Stimulated activated CD8-positive, alpha-beta memory T cell treated with anti-CD3 and anti-CD28 coated beads, Interleukin-12 subunit alpha, Interleukin-12 subunit beta, amount 100 ng/mL, for 4 hours (primary cell): Measurements from ENCODE around the gene ZCCHC2.

Experiments
- DNase-seq: peaks from one replicate; pipeline ENCODE4 v3.0.0-alpha.2; 2020; ENCODE audit warnings: low read depth

Gene ZCCHC2

GRCh38 chr18:62610351-62610700 lies 87.5 kb downstream of the ZCCHC2 start:
- DNase-seq: no peak

GRCh38 chr18:62610701-62611411 lies 88.0 kb downstream of the ZCCHC2 start:
- no peak for DNase-seq

- no peak for DNase-seq
Observed at GRCh38 chr18:62611453-62612288, 88.8 kb downstream of the ZCCHC2 start.

- DNase-seq: no peak
Observed at GRCh38 chr18:62612289-62612645, 89.4 kb downstream of the ZCCHC2 start.

GRCh38 chr18:62612776-62613175 lies 90.0 kb downstream of the ZCCHC2 start:
- DNase-seq: no peak

- DNase-seq: no peak
Observed at GRCh38 chr18:62614494-62614893, 91.7 kb downstream of the ZCCHC2 start.

- no peak for DNase-seq
Observed at GRCh38 chr18:62616331-62616805, 93.5 kb downstream of the ZCCHC2 start.

- DNase-seq: no peak
Observed at GRCh38 chr18:62617793-62618591, 95.2 kb downstream of the ZCCHC2 start.

- DNase-seq: no peak
Observed at GRCh38 chr18:62618735-62619134, 95.9 kb downstream of the ZCCHC2 start.

GRCh38 chr18:62621546-62621945 lies 98.7 kb downstream of the ZCCHC2 start:
- DNase-seq: no peak

- no peak for DNase-seq
Observed at GRCh38 chr18:62625019-62625418, 102.2 kb downstream of the ZCCHC2 start.
